AG09309 (cell line): ENCODE data around the gene KL.

Experiments
- DNase-seq: peaks from one replicate; pipeline ENCODE4 v3.0.0-alpha.2; 2010; ENCODE audit warnings: low read depth
- H3K4me3 ChIP-seq: 2 replicates; pipeline ENCODE4 v1.5.1; 2011; ENCODE audit warnings: mild to moderate bottlenecking, low read depth, low read length, moderate library complexity; ENCODE audit not compliant: control insufficient read depth
- TF ChIP-seq, protein P1 (sequence below): IDR thresholded peaks from 2 replicates; pipeline ENCODE4 v1.5.1; 2011; ENCODE audit warnings: mild to moderate bottlenecking, low read depth, low read length, inconsistent platforms; ENCODE audit not compliant: insufficient read depth, control insufficient read depth; ENCODE audit errors: missing control alignments

KL gene

DNA sequence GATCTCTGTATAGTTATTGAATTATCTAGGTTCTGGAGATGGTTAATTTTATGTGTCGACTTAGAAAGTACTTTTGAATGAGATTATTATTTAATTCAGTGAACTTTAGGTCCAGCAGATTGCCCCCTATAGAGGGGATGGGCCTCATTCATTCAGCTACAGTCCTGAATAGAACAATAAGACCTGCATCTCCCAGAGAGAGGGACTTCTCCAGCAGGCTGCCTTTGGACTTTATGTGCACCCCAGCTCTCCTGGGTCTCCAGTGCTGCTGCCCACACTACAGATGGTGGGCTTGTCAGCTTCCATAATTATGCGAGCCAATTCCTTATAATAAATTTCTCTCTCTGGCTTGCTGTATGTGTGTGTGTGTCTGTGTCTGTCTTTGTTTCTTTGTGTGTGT is 39.3 kb upstream of the KL start:
- no peak overlapping the region for H3K4me3 ChIP-seq
- TF ChIP-seq, protein P1, sequence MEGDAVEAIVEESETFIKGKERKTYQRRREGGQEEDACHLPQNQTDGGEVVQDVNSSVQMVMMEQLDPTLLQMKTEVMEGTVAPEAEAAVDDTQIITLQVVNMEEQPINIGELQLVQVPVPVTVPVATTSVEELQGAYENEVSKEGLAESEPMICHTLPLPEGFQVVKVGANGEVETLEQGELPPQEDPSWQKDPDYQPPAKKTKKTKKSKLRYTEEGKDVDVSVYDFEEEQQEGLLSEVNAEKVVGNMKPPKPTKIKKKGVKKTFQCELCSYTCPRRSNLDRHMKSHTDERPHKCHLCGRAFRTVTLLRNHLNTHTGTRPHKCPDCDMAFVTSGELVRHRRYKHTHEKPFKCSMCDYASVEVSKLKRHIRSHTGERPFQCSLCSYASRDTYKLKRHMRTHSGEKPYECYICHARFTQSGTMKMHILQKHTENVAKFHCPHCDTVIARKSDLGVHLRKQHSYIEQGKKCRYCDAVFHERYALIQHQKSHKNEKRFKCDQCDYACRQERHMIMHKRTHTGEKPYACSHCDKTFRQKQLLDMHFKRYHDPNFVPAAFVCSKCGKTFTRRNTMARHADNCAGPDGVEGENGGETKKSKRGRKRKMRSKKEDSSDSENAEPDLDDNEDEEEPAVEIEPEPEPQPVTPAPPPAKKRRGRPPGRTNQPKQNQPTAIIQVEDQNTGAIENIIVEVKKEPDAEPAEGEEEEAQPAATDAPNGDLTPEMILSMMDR = no peak
- no peak for DNase-seq

GRCh38 chr13:32977321-32977720 is 38.9 kb upstream of the KL start:
- TF ChIP-seq, protein P1 = no peak
- no peak for DNase-seq
- no peak overlapping the region for H3K4me3 ChIP-seq

- DNase-seq = no peak
- H3K4me3 ChIP-seq = no peak overlapping the region
- TF ChIP-seq, protein P1 = no peak
These were observed 37.9 kb upstream of the KL start for GRCh38 chr13:32978278-32978677.

DNA sequence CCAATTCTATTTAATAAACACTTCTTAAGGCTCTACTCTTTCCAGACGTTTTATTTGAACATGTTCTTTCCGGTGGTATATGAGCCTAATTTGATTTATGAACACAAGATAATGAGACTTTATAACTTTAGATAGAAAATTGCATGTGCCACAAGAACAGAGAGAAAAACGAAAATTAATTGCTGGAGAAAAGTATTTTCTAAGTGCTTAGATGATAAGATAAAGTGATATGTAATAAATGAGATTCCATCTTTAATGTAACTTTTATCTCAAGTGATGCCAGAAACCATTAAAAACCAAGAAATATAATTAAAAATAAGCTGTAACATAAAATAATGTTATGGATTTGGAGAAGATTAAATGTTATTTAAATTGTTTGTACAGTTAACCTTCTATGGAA is 33.2 kb upstream of the KL start:
- TF ChIP-seq, protein P1 = no peak
- DNase-seq = no peak
- H3K4me3 ChIP-seq = no peak overlapping the region

- DNase-seq = no peak
These were observed 31.2 kb upstream of the KL start for GRCh38 chr13:32984857-32985626.

DNA sequence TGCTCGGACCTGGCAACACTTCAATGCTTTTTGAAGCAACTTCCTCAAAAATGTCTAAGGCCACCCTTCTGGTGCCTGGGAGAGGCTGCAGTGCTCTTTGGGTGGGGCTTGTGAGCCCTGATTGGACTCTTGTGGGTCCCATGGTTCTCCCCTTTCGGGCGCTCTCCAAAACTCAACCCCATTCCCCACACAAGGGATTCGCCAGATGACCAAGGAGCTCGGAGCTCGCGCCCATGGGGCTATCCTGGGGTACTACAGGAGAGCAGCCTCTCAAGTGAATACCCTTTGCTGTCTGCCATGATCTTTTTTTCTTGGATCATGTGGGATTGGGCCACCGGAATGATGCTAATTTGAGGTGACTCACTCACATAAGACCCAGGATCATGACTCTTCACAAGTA is 29.7 kb upstream of the KL start:
- no peak for DNase-seq

More at GRCh38 chr13:32984857-32985626, 31.2 kb upstream of the KL start:
- TF ChIP-seq, protein P1 = no peak
- no peak overlapping the region for H3K4me3 ChIP-seq

More for the DNA sequence above, 29.7 kb upstream of the KL start:
- no peak overlapping the region for H3K4me3 ChIP-seq
- TF ChIP-seq, protein P1 = no peak
